Measurements from ENCODE around the gene BAZ2B.

GRCh38 chr2:159501743-159502142, 114.6 kb downstream of the BAZ2B start:
- TF ChIP-seq JUN (CRISPR knock-in tag; IDR thresholded peaks at IDR 0.05) (no peak), CTCF (IDR thresholded peaks at IDR 0.05) (no peak), ZNF512 (CRISPR knock-in tag; IDR thresholded peaks at IDR 0.05; ENCODE audit: borderline replicate concordance) (no peak), ATF2 (CRISPR knock-in tag; IDR thresholded peaks at IDR 0.05; ENCODE audit: borderline replicate concordance, low read depth) (no peak), CREB1 (CRISPR knock-in tag; IDR thresholded peaks at IDR 0.05) (no peak), ZBTB43 (CRISPR knock-in tag; IDR thresholded peaks at IDR 0.05) (no peak), NR3C1 (CRISPR knock-in tag; conservative IDR thresholded peaks at IDR 0.05; ENCODE audit: low read depth) (no peak), ZNF232 (CRISPR knock-in tag; IDR thresholded peaks at IDR 0.05) (no peak), TCF7 (CRISPR knock-in tag; IDR thresholded peaks at IDR 0.05; ENCODE audit: low read depth) (no peak)
- TF ChIP-seq, protein P1, sequence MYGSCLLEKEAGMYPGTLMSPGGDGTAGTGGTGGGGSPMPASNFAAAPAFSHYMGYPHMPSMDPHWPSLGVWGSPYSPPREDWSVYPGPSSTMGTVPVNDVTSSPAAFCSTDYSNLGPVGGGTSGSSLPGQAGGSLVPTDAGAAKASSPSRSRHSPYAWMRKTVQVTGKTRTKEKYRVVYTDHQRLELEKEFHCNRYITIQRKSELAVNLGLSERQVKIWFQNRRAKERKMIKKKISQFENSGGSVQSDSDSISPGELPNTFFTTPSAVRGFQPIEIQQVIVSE (CRISPR knock-in tag; IDR thresholded peaks at IDR 0.05; ENCODE audit: borderline replicate concordance), result no peak
- TF ChIP-seq, protein P2, sequence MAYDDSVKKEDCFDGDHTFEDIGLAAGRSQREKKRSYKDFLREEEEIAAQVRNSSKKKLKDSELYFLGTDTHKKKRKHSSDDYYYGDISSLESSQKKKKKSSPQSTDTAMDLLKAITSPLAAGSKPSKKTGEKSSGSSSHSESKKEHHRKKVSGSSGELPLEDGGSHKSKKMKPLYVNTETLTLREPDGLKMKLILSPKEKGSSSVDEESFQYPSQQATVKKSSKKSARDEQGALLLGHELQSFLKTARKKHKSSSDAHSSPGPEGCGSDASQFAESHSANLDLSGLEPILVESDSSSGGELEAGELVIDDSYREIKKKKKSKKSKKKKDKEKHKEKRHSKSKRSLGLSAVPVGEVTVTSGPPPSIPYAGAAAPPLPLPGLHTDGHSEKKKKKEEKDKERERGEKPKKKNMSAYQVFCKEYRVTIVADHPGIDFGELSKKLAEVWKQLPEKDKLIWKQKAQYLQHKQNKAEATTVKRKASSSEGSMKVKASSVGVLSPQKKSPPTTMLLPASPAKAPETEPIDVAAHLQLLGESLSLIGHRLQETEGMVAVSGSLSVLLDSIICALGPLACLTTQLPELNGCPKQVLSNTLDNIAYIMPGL (CRISPR knock-in tag; IDR thresholded peaks at IDR 0.05), result no peak

Measured in WTC11 (cell line).